Ishikawa (cell line): ENCODE results near the gene MRPL28.

Experiments
- EGR1 ChIP-seq: IDR thresholded peaks from 2 replicates; pipeline ENCODE4 v1.6.1; 2012
- EP300 ChIP-seq: IDR thresholded peaks from 2 replicates; pipeline ENCODE4 v1.6.1; 2012; ENCODE audit warnings: borderline replicate concordance
- MAX ChIP-seq: IDR thresholded peaks from 2 replicates; pipeline ENCODE4 v1.6.1; 2012
- NFIC ChIP-seq: IDR thresholded peaks from 2 replicates; pipeline ENCODE4 v1.6.1; 2012
- TAF1 ChIP-seq: IDR thresholded peaks from 2 replicates; pipeline ENCODE4 v1.6.1; 2012; ENCODE audit warnings: low read depth, mild to moderate bottlenecking
- TCF12 ChIP-seq: IDR thresholded peaks from 2 replicates; pipeline ENCODE4 v1.6.1; 2012; ENCODE audit warnings: low read depth
- USF1 ChIP-seq: IDR thresholded peaks from 2 replicates; pipeline ENCODE4 v1.6.1; 2012

GRCh38 chr16:369866-370436, 387 bp downstream of the MRPL28 start:
- TF ChIP-seq TAF1 (no peak), TCF12 (no peak), NFIC (no peak), MAX (no peak), USF1 (no peak), EP300 (no peak), EGR1 (no peak)
